ENCODE results near the gene LRMDA.
"Not testable (repeated sequence)": the region's sequence is repeated elsewhere in the genome, so short reads cannot be mapped to it uniquely, and the experiment has no call there.

The LRMDA gene

GRCh38 chr10:75508814-75509306 lies 77.4 kb downstream of the LRMDA start:
- no peak for DNase-seq

- DNase-seq, result no peak
Measured at GRCh38 chr10:75509706-75510105, 78.3 kb downstream of the LRMDA start.

- DNase-seq, result no peak
Measured at GRCh38 chr10:75511011-75511410, 79.6 kb downstream of the LRMDA start.

- no peak for DNase-seq
Measured at GRCh38 chr10:75512203-75512933, 80.9 kb downstream of the LRMDA start.

GRCh38 chr10:75513292-75513885 lies 82.0 kb downstream of the LRMDA start:
- no peak for DNase-seq

- no peak for DNase-seq
Measured at GRCh38 chr10:75514830-75515229, 83.4 kb downstream of the LRMDA start.

GRCh38 chr10:75516154-75516553 lies 84.7 kb downstream of the LRMDA start:
- DNase-seq, result not testable (repeated sequence)

GRCh38 chr10:75519213-75519612 lies 87.8 kb downstream of the LRMDA start:
- DNase-seq, result not testable (repeated sequence)

GRCh38 chr10:75521194-75521829 lies 89.9 kb downstream of the LRMDA start:
- DNase-seq, result not testable (repeated sequence)

- DNase-seq, result no peak
Measured at GRCh38 chr10:75525067-75525466, 93.6 kb downstream of the LRMDA start.

- DNase-seq, result no peak
Measured at GRCh38 chr10:75525646-75526045, 94.2 kb downstream of the LRMDA start.

GRCh38 chr10:75527542-75527941 lies 96.1 kb downstream of the LRMDA start:
- no peak for DNase-seq

- DNase-seq, result no peak
Measured at GRCh38 chr10:75528392-75528791, 97.0 kb downstream of the LRMDA start.

- no peak for DNase-seq
Measured at GRCh38 chr10:75530299-75530698, 98.9 kb downstream of the LRMDA start.

GRCh38 chr10:75531571-75532031 lies 100.2 kb downstream of the LRMDA start:
- DNase-seq, result no peak

- DNase-seq, result no peak
Measured at GRCh38 chr10:75532253-75532924, 101.0 kb downstream of the LRMDA start.

- no peak for DNase-seq
Measured at GRCh38 chr10:75538144-75538543, 106.7 kb downstream of the LRMDA start.

- DNase-seq, result no peak
Measured at GRCh38 chr10:75538765-75539164, 107.3 kb downstream of the LRMDA start.

- no peak for DNase-seq
Measured at GRCh38 chr10:75540357-75540966, 109.0 kb downstream of the LRMDA start.

GRCh38 chr10:75540981-75541380 lies 109.6 kb downstream of the LRMDA start:
- no peak for DNase-seq

- DNase-seq, result no peak
Measured at GRCh38 chr10:75541411-75541810, 110.0 kb downstream of the LRMDA start.

GRCh38 chr10:75542084-75542483 lies 110.7 kb downstream of the LRMDA start:
- DNase-seq, result no peak

- DNase-seq, result no peak
Measured at GRCh38 chr10:75542906-75543305, 111.5 kb downstream of the LRMDA start.

Data from activated CD4-positive, CD25-positive, alpha-beta regulatory T cell treated with anti-CD3 and anti-CD28 coated beads, Interleukin-2, amount 50 U/mL, for 72 hours (primary cell).